Measurements from ENCODE around the gene PXDN. TPM values are rescaled to one million over a fixed set of nuclear protein-coding genes. Genes with fewer than 3 reads are reported as not detected.

The PXDN gene
- polyA plus RNA-seq, 3 donors from 2014 or later, result 0.93 to 1.0 TPM; not detected in 1

DNA sequence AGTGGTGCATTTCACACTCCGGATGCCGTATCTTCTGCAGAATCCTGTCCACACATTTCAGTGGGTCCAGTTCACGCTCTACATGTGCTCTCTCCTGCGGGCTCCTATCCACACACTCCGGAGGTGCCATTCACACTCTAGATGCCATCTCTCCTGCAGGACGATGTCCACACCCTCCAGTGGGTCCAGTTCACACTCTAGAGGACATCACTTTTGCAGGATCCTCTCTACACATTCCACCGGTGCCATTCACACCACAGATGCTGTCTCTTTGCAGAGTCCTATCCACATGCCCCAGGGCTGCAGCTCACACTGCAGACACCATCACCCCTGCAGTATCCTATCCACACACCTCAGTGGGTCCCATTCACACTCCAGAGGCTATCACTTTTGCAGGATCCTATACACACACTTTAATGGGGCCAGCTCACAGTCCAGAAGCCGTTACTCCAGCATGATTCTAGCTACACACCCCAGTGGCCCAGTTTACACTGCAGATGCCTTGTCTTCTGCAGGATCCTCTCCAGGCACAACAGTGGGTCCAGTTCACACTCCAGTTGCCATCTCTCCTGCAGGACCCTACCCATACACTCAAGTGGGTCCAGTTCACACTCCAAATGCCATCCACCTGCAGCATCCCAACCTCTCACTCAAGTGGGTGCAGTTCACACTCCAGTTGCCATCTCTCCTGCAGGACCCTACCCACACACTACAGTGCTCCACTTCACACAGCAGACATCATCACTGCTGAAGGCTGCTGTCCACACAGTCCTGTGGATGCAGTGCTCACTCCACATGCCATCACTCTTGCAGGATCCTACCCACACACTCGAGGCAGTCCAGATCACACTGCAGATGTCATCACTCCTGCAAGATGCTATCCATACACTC lies 2.1 kb upstream of the PXDN start:
- Mint-ChIP-seq H3K9me3 (no peaks in the 10 kb centered on the region), H3K27ac (no peak overlapping the region), H3K36me3 (no peaks in the 10 kb centered on the region), H3K4me3 (no peak overlapping the region), H3K4me1 (peaks cover 4 to 5% of the 10 kb centered on the region in 2 donors), H3K27me3 (ENCODE audit: low read depth in 3 of 3) (peaks cover 1 to 16% (median 6%) of the 10 kb centered on the region in 3 donors)
- DNase-seq, result no peak

DNA sequence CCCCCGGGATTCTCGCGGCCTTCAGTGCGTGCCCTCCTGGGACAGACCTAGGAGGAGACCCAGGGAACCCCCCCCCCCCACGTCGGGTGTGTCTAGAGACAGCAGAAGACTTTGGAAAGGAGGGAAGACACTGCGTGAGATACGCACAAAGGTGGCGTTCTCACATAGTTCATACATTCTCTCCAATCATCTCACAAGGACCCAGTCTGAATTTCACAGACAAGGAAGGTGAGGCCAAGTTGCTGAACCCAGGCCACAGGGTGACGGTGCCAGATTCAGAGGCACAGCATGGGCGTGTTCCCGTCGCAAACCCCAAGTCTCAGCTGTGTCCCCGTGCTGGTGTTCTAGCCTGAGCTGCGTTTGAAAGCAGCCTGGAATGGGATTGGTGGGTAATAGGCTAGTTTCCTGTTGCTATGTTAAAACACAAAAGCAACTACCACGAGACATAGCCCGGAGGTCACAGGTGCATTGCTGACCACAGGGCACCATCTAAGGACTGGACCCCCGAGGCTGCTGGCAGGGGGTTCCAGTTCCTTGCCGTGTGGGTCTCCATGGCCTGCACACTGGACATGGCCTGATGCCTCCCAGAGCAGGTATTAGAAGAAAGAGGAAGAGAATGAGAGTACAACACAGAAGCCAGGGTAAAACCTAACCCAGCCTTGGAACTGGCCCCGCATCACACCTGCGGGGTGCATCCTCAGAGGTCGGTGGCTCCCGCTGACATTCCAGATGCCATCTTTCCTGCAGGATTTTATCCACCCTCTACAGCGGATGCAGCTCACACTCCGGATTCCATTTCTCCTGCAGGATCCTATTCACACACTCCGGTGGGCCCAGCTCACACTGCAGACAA lies 1.1 kb upstream of the PXDN start:
- Mint-ChIP-seq H3K4me3 (no peak overlapping the region), H3K27me3 (ENCODE audit: low read depth in 3 of 3) (peaks cover 3 to 16% (median 6%) of the 10 kb centered on the region in 3 donors), H3K9me3 (no peaks in the 10 kb centered on the region), H3K4me1 (peaks cover 0 to 4% of the 10 kb centered on the region in 2 donors), H3K36me3 (no peaks in the 10 kb centered on the region), H3K27ac (no peak overlapping the region)
- DNase-seq, result no peak

DNA sequence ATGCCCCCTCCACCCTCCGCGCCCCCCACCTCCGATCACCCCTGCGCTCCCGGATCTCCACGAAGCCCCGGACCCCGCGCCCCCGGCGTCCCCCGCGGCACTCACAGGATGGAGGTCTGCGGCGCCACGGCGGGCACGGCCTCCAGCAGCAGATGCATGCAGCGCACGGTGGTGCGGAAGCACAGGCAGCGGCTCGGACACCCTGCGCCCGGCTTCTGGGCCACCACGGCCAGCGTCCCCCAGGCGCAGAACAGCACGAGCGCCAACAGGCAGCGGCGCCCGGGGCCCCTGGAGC lies 217 bp downstream of the PXDN start:
- H3K27ac Mint-ChIP-seq, result no peak overlapping the region
- no peak for DNase-seq
- H3K4me3 Mint-ChIP-seq, result no peak overlapping the region
- peaks cover 3 to 16% (median 6%) of the 10 kb centered on the region in 3 donors for H3K27me3 Mint-ChIP-seq (ENCODE audit: low read depth in 3 of 3)
- peaks cover 0 to 4% of the 10 kb centered on the region in 2 donors for H3K4me1 Mint-ChIP-seq
- H3K9me3 Mint-ChIP-seq, result no peaks in the 10 kb centered on the region
- no peaks in the 10 kb centered on the region for H3K36me3 Mint-ChIP-seq

DNA sequence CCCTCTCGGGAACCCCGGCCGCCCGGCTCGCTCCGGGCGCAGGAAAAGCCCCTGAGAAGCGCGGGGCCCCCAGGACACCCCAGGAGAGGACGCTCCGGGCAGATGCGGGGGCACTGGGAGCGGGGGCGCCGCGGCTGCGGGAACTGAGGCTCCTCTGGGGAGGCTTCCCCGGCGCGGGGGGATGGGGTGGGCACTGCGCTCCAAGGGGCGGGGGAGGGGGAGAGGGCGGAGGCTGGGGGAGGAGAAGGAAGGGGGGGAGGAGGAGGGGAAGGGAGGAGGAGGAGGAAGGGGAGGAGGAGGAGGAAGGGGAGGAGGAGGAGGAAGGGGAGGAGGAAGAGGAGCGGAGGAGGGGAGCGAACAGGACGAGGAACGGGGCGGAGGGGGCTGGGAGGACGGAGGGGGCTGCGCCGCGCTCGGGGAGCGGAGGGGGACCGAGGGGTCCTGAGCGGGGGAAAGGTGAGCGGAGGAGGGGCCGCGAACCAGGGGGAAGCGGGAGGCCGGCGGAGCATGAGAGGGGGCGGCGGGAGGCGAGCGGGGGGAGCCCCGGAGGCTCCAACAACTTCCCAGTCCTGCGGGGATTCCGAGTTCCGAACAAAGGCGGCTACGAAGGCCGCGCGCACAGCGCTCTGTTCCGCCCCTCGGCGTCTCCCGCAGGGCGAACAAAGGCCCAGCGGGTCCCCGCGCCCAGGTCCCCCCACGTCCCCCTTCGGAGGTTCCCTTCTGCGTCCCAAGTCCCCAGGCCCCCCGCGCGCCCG lies 742 bp downstream of the PXDN start:
- H3K27ac Mint-ChIP-seq, result no peak overlapping the region
- peaks cover 3 to 16% (median 6%) of the 10 kb centered on the region in 3 donors for H3K27me3 Mint-ChIP-seq (ENCODE audit: low read depth in 3 of 3)

DNA sequence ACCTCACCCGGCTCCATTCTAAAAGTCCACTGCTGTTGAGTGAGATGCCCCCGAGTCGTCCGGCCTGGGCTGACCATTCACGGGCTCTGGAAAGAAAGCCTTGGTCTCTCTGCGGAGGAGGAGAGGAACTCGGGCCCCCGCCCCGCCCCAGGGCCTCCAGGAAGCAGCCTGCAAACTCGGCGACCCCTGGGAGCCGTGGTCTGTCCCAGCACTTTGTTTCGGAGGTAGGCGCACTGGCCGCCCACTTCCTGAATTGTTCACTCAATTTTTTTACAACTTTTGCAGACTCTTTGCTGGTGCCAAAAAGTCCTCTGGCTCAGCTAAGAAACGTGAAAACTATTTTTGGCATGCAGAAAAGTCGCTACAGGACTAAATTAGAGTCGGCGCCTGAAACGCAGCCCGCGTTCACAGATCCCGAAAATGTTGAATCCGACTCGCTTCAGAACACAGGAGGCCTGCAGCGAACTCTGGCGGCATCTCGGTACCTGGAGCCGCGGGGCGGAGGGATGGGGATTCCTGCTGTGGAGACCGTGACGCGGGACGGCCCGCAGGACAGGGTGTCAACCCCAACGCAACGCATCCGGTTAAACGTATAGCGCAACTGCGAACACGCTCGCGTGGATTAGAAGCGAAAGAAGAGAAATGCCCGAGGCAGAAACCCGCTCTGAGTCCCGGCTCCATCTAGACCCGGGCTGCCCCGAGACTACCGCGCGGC lies 1.5 kb downstream of the PXDN start:
- no peak overlapping the region for H3K27ac Mint-ChIP-seq
- peaks cover 0 to 4% of the 10 kb centered on the region in 2 donors for H3K4me1 Mint-ChIP-seq
- DNase-seq, result peak in 1 of 3 donors; percentile 41
- H3K36me3 Mint-ChIP-seq, result no peaks in the 10 kb centered on the region
- no peaks in the 10 kb centered on the region for H3K9me3 Mint-ChIP-seq
- H3K27me3 Mint-ChIP-seq (ENCODE audit: low read depth in 3 of 3), result peaks cover 3 to 16% (median 6%) of the 10 kb centered on the region in 3 donors
- H3K4me3 Mint-ChIP-seq, result peak overlapping the region in 4 of 5 donors; percentile 18 to 59 (median 38)

More for the DNA sequence above, 742 bp downstream of the PXDN start:
- no peak for DNase-seq
- H3K4me1 Mint-ChIP-seq, result peaks cover 0 to 4% of the 10 kb centered on the region in 2 donors
- H3K9me3 Mint-ChIP-seq, result no peaks in the 10 kb centered on the region
- peak overlapping the region in 2 of 5 donors; percentile 18 to 59 for H3K4me3 Mint-ChIP-seq
- no peaks in the 10 kb centered on the region for H3K36me3 Mint-ChIP-seq

DNA sequence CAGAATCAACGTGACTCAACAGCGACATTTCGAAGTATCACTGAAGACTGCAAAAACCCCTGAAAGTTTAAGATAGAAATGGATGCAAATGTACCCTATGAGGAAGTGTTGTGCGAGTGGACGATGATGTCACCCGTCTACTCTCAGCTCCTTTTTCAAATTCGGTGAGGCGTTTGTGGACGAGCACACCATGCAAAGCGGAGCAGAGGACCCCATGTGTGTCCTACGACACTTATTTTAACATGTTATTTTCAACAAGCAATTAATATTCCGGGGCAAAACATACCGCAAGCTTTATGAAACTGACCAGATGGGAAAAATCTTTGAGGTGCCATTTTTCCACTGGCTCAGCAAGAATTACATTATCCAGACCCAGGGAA lies 2.0 kb downstream of the PXDN start:
- peaks cover 0 to 4% of the 10 kb centered on the region in 2 donors for H3K4me1 Mint-ChIP-seq
- no peak for DNase-seq
- no peak overlapping the region for H3K27ac Mint-ChIP-seq
- peaks cover 2 to 16% (median 6%) of the 10 kb centered on the region in 3 donors for H3K27me3 Mint-ChIP-seq (ENCODE audit: low read depth in 3 of 3)
- peak overlapping the region in 2 of 5 donors; percentile 51 to 59 for H3K4me3 Mint-ChIP-seq
- no peaks in the 10 kb centered on the region for H3K36me3 Mint-ChIP-seq
- H3K9me3 Mint-ChIP-seq, result no peaks in the 10 kb centered on the region

DNA sequence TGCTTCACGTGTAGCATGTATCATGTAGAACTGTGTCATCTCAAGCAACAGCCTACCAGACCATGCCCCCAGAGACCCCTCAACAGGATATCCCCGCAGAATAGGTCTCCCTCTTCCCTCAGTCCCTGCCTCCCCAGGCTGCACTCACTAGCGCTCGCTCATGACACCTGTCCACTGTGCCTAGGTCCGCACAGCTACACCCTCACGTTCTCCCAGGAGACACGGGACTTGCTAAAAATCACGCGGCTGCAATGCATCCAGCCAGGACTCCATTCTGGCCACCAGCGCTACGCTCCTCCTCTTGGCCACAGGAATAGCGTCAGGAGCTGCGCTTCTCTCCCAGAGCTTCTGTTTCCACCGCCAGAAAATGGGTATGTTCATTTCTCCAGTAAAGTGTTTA lies 2.5 kb downstream of the PXDN start:
- Mint-ChIP-seq H3K9me3 (no peaks in the 10 kb centered on the region), H3K36me3 (no peaks in the 10 kb centered on the region), H3K4me1 (peaks cover 0 to 4% of the 10 kb centered on the region in 2 donors), H3K27ac (no peak overlapping the region), H3K4me3 (peak overlapping the region in 1 of 5 donors; percentile 59), H3K27me3 (ENCODE audit: low read depth in 3 of 3) (peaks cover 2 to 16% (median 6%) of the 10 kb centered on the region in 3 donors)
- DNase-seq, result no peak

DNA sequence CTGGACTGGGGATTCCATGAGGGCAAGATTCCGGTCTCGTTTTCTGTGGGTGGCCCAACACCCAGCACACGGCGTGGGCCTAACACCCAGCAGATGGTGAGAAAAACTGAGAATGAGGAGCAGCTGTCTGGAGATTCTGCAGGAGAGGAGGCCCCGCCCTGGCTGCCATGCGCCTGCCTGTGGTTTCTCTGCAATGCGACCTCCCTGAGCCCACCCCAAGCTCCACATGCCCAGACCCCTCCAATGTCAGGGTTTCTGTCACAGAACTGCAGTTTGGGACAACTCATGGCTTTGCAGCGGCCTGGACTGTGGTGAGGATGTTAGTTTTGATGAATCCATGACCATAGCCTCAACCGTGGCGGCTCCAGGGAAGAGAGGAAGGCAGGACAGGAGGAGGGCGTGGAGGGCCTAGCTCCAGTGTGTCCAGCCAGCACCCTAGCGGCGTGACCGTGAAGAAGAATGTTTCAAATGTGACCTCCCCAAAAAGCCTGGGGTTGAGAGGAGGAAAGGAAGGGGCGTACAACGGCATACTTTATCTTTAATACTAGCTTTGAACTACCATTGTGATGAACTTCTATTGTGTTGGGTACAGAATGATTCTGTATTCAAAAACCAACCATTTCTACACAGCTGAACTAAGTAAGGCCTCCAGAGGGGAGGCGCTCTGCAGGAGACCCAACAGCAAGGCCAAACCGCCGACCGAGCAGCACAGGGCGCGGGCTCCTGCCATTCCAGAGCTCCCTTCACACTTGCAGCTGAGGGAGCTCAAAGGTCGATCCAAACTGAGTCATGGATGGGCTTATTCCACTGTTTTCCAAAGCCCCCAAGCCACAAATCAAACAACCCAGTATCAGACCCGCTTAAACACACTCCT lies 3.4 kb downstream of the PXDN start:
- Mint-ChIP-seq H3K9me3 (no peaks in the 10 kb centered on the region), H3K27ac (no peak overlapping the region), H3K4me3 (no peak overlapping the region), H3K36me3 (no peaks in the 10 kb centered on the region), H3K4me1 (peaks cover 0 to 4% of the 10 kb centered on the region in 2 donors), H3K27me3 (ENCODE audit: low read depth in 3 of 3) (peaks cover 2 to 11% (median 6%) of the 10 kb centered on the region in 3 donors)
- DNase-seq, result no peak

DNA sequence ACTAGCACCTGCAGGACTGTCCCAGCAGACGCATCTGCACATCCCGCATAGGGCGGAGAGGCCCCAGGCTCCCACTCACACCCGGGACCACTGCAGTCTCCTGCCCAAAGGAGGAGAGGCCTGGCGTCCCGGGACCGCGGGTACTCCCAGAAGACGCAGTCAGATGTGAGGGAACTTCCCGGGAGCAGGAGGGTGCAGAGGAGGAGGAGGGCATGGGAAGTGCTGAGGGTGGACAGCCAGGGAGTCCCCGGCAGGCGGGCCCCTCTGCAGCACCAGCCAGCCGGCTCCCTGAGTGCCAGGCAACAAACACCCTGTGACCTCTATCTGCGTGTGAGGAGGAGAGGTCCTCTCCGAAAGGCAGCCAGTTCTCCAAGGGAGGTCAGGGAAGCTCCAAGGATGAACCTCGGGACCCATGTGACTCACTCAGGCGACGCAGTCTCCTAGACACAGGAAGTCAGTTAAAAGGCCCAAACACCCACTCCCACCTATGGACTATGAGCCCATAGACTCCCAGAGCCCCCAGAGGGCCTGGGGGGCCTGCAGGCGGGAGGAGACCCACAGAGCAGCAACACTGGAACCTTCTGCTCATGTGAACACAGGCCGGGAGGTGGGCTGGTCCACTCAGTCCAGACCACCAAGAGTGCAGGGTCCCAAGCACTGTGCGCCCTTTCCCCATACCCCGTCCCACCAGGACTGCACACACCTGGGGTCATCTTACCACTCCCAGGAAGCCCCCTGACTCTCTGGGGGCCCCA lies 4.2 kb downstream of the PXDN start:
- H3K9me3 Mint-ChIP-seq, result no peaks in the 10 kb centered on the region
- no peak for DNase-seq
- no peak overlapping the region for H3K4me3 Mint-ChIP-seq

DNA sequence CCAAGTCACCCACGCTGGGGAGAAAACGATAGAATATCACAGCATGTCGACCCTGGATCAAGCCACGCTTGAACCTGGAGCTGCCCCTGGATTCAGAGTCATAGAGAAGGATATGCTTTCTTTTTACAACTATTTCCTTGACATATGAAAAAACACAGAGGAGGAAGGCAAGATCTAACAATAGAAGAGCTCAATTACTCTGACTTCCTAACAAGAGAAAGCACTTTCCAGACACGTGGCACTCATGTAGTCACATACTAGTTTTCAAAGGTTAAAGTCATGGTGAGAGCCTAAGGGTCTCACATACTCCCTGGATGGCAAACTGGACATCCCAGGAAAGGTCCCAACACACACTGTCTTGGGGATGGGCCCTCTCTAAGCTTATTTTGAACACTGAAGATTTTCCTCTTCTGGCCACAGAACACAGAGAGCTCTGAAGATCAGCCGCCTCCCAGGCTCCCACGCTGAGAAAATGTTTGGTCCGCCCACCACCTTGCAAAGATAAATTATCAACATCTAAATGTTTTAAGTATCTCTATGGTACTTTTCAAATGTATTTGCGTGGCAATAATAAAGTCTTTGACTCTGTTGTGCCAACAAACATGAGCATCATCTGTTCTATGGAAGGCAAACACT lies 4.9 kb downstream of the PXDN start:
- Mint-ChIP-seq H3K4me1 (peaks cover 0 to 2% of the 10 kb centered on the region in 2 donors), H3K27me3 (ENCODE audit: low read depth in 3 of 3) (peaks cover 2 to 5% (median 3%) of the 10 kb centered on the region in 3 donors), H3K36me3 (no peaks in the 10 kb centered on the region), H3K4me3 (no peak overlapping the region), H3K27ac (no peak overlapping the region), H3K9me3 (no peaks in the 10 kb centered on the region)
- DNase-seq, result no peak

More for the DNA sequence above, 4.2 kb downstream of the PXDN start:
- H3K4me1 Mint-ChIP-seq, result peaks cover 0 to 4% of the 10 kb centered on the region in 2 donors
- no peaks in the 10 kb centered on the region for H3K36me3 Mint-ChIP-seq
- peaks cover 2 to 7% (median 6%) of the 10 kb centered on the region in 3 donors for H3K27me3 Mint-ChIP-seq (ENCODE audit: low read depth in 3 of 3)
- no peak overlapping the region for H3K27ac Mint-ChIP-seq

DNA sequence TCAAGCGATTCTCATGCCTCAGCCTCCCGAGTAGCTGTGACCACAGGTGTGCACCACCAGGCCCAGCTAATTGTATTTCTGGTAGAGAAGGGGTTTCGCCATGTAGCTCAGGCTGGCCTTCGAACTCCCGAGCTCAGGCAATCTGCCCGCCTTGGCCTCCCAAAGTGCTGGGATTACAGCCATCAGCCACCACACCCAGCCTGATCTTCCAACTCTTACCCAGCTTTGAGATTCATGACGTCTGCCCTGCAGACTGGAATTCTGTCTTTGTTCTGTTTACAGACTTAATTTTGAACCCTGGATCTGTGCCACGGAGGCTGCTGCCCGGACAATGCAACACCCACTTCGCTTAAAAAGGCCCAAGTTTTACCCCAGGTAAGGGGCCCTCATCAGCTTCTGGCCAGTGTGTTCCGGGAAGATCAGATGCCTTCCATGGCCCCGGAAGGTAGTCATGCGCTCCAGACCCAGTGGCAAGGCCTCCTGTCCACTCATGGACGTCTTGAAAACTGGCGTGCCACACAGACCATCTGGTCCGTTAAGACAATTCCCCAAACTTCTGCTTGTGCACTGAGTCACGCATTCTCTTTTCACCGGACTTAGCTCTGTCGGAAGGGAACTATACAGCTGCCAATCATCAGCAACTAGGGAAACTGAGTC lies 5.5 kb downstream of the PXDN start:
- Mint-ChIP-seq H3K27me3 (ENCODE audit: low read depth in 3 of 3) (peaks cover 2 to 5% (median 3%) of the 10 kb centered on the region in 3 donors), H3K4me1 (peaks cover 0 to 2% of the 10 kb centered on the region in 2 donors), H3K4me3 (no peak overlapping the region), H3K9me3 (no peaks in the 10 kb centered on the region), H3K27ac (no peak overlapping the region), H3K36me3 (no peaks in the 10 kb centered on the region)
- DNase-seq, result no peak

Data from immature natural killer cell (primary cell).